ENCODE data around the gene SEZ6L. TPM values are rescaled to one million over a fixed set of nuclear protein-coding genes. Genes with fewer than 3 reads are reported as not detected.

SEZ6L gene
- total RNA-seq, 4 donors from 2014 or later = under 0.01 to 0.63 (median 0.22) TPM

- Histone ChIP-seq H3K4me1 (no peaks in the 10 kb centered on the region), H3K27ac (no peak overlapping the region), H3K4me3 (no peak overlapping the region), H3K36me3 (no peaks in the 10 kb centered on the region), H3K27me3 (no peaks in the 10 kb centered on the region), H3K9me3 (no peaks in the 10 kb centered on the region)
- DNase-seq (ENCODE audit: low spot score in 2 of 2) = no peak
- TF ChIP-seq EP300 (IDR thresholded peaks at IDR 0.05) (no peak), POLR2A (IDR thresholded peaks at IDR 0.05) (no peak)
- TF ChIP-seq, protein P1, sequence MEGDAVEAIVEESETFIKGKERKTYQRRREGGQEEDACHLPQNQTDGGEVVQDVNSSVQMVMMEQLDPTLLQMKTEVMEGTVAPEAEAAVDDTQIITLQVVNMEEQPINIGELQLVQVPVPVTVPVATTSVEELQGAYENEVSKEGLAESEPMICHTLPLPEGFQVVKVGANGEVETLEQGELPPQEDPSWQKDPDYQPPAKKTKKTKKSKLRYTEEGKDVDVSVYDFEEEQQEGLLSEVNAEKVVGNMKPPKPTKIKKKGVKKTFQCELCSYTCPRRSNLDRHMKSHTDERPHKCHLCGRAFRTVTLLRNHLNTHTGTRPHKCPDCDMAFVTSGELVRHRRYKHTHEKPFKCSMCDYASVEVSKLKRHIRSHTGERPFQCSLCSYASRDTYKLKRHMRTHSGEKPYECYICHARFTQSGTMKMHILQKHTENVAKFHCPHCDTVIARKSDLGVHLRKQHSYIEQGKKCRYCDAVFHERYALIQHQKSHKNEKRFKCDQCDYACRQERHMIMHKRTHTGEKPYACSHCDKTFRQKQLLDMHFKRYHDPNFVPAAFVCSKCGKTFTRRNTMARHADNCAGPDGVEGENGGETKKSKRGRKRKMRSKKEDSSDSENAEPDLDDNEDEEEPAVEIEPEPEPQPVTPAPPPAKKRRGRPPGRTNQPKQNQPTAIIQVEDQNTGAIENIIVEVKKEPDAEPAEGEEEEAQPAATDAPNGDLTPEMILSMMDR (IDR thresholded peaks at IDR 0.05) = no peak
- 78 to 84% methylated on average over 7 of the region's 7 CpGs for WGBS, 2 donors
Observed at GRCh38 chr22:26226538-26227297, 57.5 kb downstream of the SEZ6L start.

DNA sequence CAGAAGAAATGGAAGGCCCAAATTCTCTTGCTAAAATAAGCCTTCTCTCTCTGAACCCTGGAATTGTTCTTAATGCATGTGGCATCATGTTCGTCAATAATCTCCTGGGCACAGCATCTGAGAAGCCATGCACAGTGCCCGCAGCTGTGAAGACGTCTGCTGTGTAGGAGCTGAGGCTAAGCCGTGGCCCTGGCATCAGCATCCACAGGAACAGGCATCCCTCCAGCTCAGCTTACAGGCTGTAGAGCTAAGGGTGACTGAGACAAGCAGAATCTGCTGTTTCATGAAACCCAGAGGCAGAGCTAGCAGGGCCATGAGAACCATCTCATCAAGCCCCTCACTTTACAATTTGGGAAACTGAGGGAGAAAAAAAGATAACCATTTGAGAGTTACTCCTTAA, 60.6 kb downstream of the SEZ6L start:
- Histone ChIP-seq H3K4me1 (no peaks in the 10 kb centered on the region), H3K27me3 (no peaks in the 10 kb centered on the region), H3K9me3 (no peaks in the 10 kb centered on the region), H3K27ac (no peak overlapping the region), H3K4me3 (no peak overlapping the region), H3K36me3 (no peaks in the 10 kb centered on the region)
- no peak for DNase-seq (ENCODE audit: low spot score in 2 of 2)
- TF ChIP-seq POLR2A (IDR thresholded peaks at IDR 0.05) (no peak), EP300 (IDR thresholded peaks at IDR 0.05) (no peak)
- TF ChIP-seq, protein P1 (IDR thresholded peaks at IDR 0.05) = no peak
- 81 to 83% methylated on average over 4 of the region's 4 CpGs for WGBS, 2 donors

DNA sequence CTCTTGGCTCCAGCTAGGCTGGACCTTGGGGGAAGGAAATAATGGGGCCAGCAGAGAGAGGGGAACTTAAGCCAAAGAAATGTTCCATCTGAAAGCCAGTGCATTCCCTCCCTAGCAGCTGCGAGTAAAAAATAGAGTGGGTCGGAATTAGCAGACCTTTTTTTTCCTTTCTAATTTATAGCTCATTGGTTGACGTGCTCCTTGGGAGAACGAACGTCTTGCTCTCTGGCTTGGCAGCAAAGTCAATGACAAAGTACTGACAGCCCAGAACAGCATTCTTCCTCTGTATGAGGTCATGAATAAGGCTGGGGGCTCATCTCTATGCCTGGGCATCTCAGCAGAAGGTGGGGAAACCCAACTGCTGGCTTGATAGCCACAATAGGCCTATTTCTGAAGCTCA, 65.0 kb downstream of the SEZ6L start:
- no peaks in the 10 kb centered on the region for H3K9me3 ChIP-seq
- no peak overlapping the region for H3K4me3 ChIP-seq
- H3K27me3 ChIP-seq = no peaks in the 10 kb centered on the region
- no peaks in the 10 kb centered on the region for H3K4me1 ChIP-seq
- H3K36me3 ChIP-seq = no peaks in the 10 kb centered on the region
- TF ChIP-seq POLR2A (IDR thresholded peaks at IDR 0.05) = no peak
- TF ChIP-seq, protein P1 (IDR thresholded peaks at IDR 0.05) = no peak
- no peak for TF ChIP-seq EP300 (IDR thresholded peaks at IDR 0.05)
- 30 to 33% methylated on average over 5 of the region's 5 CpGs for WGBS, 2 donors
- no peak overlapping the region for H3K27ac ChIP-seq
- DNase-seq (ENCODE audit: low spot score in 2 of 2) = no peak

- no peak for DNase-seq (ENCODE audit: low spot score in 2 of 2)
- H3K27me3 ChIP-seq = no peaks in the 10 kb centered on the region
- H3K9me3 ChIP-seq = no peaks in the 10 kb centered on the region
- no peak for TF ChIP-seq EP300 (IDR thresholded peaks at IDR 0.05)
- TF ChIP-seq, protein P1 (IDR thresholded peaks at IDR 0.05) = no peak
- no peak for TF ChIP-seq POLR2A (IDR thresholded peaks at IDR 0.05)
- 73 to 78% methylated on average over 10 to 11 of the region's 11 CpGs for WGBS, 2 donors
- H3K36me3 ChIP-seq = no peaks in the 10 kb centered on the region
- no peaks in the 10 kb centered on the region for H3K4me1 ChIP-seq
- H3K27ac ChIP-seq = no peak overlapping the region
- no peak overlapping the region for H3K4me3 ChIP-seq
Observed at GRCh38 chr22:26235792-26236487, 66.7 kb downstream of the SEZ6L start.

- H3K4me1 ChIP-seq = no peaks in the 10 kb centered on the region
- H3K4me3 ChIP-seq = no peak overlapping the region
- no peak overlapping the region for H3K27ac ChIP-seq
- TF ChIP-seq POLR2A (IDR thresholded peaks at IDR 0.05) = no peak
- TF ChIP-seq EP300 (IDR thresholded peaks at IDR 0.05) = no peak
- TF ChIP-seq, protein P1 (IDR thresholded peaks at IDR 0.05) = no peak
- no peaks in the 10 kb centered on the region for H3K36me3 ChIP-seq
- no peak for DNase-seq (ENCODE audit: low spot score in 2 of 2)
- H3K27me3 ChIP-seq = no peaks in the 10 kb centered on the region
- 59 to 61% methylated on average over 6 of the region's 6 CpGs for WGBS, 2 donors
- no peaks in the 10 kb centered on the region for H3K9me3 ChIP-seq
Observed at GRCh38 chr22:26236991-26237390, 67.7 kb downstream of the SEZ6L start.
